Prostate gland (tissue), 2 donors: ENCODE results near the gene SPOCK1. TPM values are rescaled to one million over a fixed set of nuclear protein-coding genes. Genes with fewer than 3 reads are reported as not detected.

Experiments
- DNase-seq: peaks from one replicate; pipeline ENCODE4 v3.0.0-alpha.2; 2019; ENCODE audit warnings: low spot score
- H3K27ac ChIP-seq, 2 donors: fragments of 200-600 bp; sonication (generic); 2 replicates each; pipeline ENCODE4 v1.5.1; 2017 to 2019
- H3K27me3 ChIP-seq: fragments of 200-600 bp; sonication (generic); replicated peaks from 2 replicates; pipeline ENCODE4 v1.5.1; 2019; ENCODE audit not compliant: insufficient read depth
- H3K36me3 ChIP-seq, 2 donors: fragments of 200-600 bp; sonication (generic); 1 replicate in 1 of 2; 2 replicates in 1 of 2; pipeline versions ENCODE4 v1.5.1 to v1.8.1; 2017 to 2019
- H3K4me1 ChIP-seq: fragments of 200-600 bp; sonication (generic); replicated peaks from 2 replicates; pipeline ENCODE4 v1.5.1; 2019
- H3K4me3 ChIP-seq, 2 donors: fragments of 200-600 bp; sonication (generic); 2 replicates each; pipeline ENCODE4 v1.5.1; 2017 to 2019
- H3K9me3 ChIP-seq: fragments of 200-600 bp; sonication (generic); 2 replicates; pipeline ENCODE4 v1.5.1; 2017
- CTCF ChIP-seq, 4 experiments: fragments of 200-600 bp in 2 of 4; fragments of 450-650 bp in 2 of 4; sonication (generic) in 2 of 4; IDR thresholded peaks; 1 replicate in 3 of 4; 2 replicates in 1 of 4; pipeline ENCODE4 v1.5.1; 2016 to 2019; ENCODE audit warnings: antibody characterized with exemption in 4 of 4, mild to moderate bottlenecking in 2 of 4, moderate library complexity in 2 of 4
- POLR2A ChIP-seq: fragments of 450-650 bp; IDR thresholded peaks from one replicate; pipeline ENCODE4 v1.6.1; 2016; ENCODE audit warnings: antibody characterized with exemption, mild to moderate bottlenecking
- POLR2AphosphoS5 ChIP-seq: sonication (generic); formaldehyde crosslinking; IDR thresholded peaks from one replicate; pipeline ENCODE4 v1.6.1; 2017; ENCODE audit warnings: antibody characterized with exemption
- WGBS: methylation state at CpG from one replicate; pipeline ENCODE4 v1.1.5; 2018; 5-methylcytosine and 5-hydroxymethylcytosine counted together
- intact Hi-C: fragments of 100-400 bp; cut with DNase I; formaldehyde crosslinking; loops from one replicate; pipeline ENCODE4 v1.14.2; 2022
- total RNA-seq, 2 donors: library from RNA; depleted of rRNA; stranded (reverse); fragments of >200 nt; gene quantifications; one replicate each; pipeline ENCODE4 v1.1.0, GENCODE V29; 2016

The SPOCK1 gene
- total RNA-seq, 2 donors from 2014 or later: 89.4 to 92.9 TPM

GRCh38 chr5:137510671-137511070 is 11.5 kb upstream of the SPOCK1 start:
- H3K4me1 ChIP-seq: no peaks in the 10 kb centered on the region
- no peak overlapping the region for H3K4me3 ChIP-seq
- intact Hi-C loops: no loop called here
- H3K36me3 ChIP-seq: no peaks in the 10 kb centered on the region
- no peak for DNase-seq
- no peaks in the 10 kb centered on the region for H3K9me3 ChIP-seq
- WGBS: 94% methylated on average over 1 of the region's 1 CpG
- no peaks in the 10 kb centered on the region for H3K27me3 ChIP-seq
- H3K27ac ChIP-seq: no peak overlapping the region
- TF ChIP-seq POLR2AphosphoS5 (no peak), POLR2A (no peak), CTCF (IDR thresholded peaks at IDR 0.05) (no peak)

- H3K4me1 ChIP-seq: no peaks in the 10 kb centered on the region
- H3K4me3 ChIP-seq: no peak overlapping the region
- H3K27ac ChIP-seq: no peak overlapping the region
- TF ChIP-seq CTCF (IDR thresholded peaks at IDR 0.05): no peak
- TF ChIP-seq POLR2AphosphoS5: no peak
- no peak for TF ChIP-seq POLR2A
- intact Hi-C loops: loop anchor here (10.0 kb wide), 1 partner anchor 1262 kb away; no protein-coding TSS in a partner anchor
- no peaks in the 10 kb centered on the region for H3K9me3 ChIP-seq
- 86% methylated on average over 5 of the region's 5 CpGs for WGBS
- DNase-seq: no peak
- no peaks in the 10 kb centered on the region for H3K27me3 ChIP-seq
- no peaks in the 10 kb centered on the region for H3K36me3 ChIP-seq
Measured at GRCh38 chr5:137507150-137507549, 8.0 kb upstream of the SPOCK1 start.

- Histone ChIP-seq H3K27ac (no peak overlapping the region), H3K4me1 (no peaks in the 10 kb centered on the region), H3K27me3 (no peaks in the 10 kb centered on the region), H3K4me3 (no peak overlapping the region), H3K36me3 (no peaks in the 10 kb centered on the region), H3K9me3 (no peaks in the 10 kb centered on the region)
- 76% methylated on average over 4 of the region's 4 CpGs for WGBS
- intact Hi-C loops: loop anchor here (10.0 kb wide), 1 partner anchor 1261 kb away; no protein-coding TSS in a partner anchor
- TF ChIP-seq CTCF (IDR thresholded peaks at IDR 0.05) (no peak), POLR2A (no peak), POLR2AphosphoS5 (no peak)
- no peak for DNase-seq
Measured at GRCh38 chr5:137506296-137506695, 7.2 kb upstream of the SPOCK1 start.

- no peak overlapping the region for H3K27ac ChIP-seq
- no peak for DNase-seq
- H3K4me1 ChIP-seq: no peaks in the 10 kb centered on the region
- TF ChIP-seq POLR2AphosphoS5 (no peak), POLR2A (no peak), CTCF (IDR thresholded peaks at IDR 0.05) (no peak)
- intact Hi-C loops: loop anchor here (5.0 to 10.0 kb wide), 2 partner anchors 703 to 1260 kb away; no protein-coding TSS in a partner anchor
- no peaks in the 10 kb centered on the region for H3K27me3 ChIP-seq
- H3K9me3 ChIP-seq: no peaks in the 10 kb centered on the region
- H3K4me3 ChIP-seq: no peak overlapping the region
- no peaks in the 10 kb centered on the region for H3K36me3 ChIP-seq
Measured at GRCh38 chr5:137504916-137505315, 5.8 kb upstream of the SPOCK1 start.

- intact Hi-C loops: loop anchor here (5.0 to 10.0 kb wide), 2 partner anchors 701 to 1259 kb away; no protein-coding TSS in a partner anchor
- Histone ChIP-seq H3K36me3 (no peaks in the 10 kb centered on the region), H3K4me3 (no peak overlapping the region), H3K27me3 (no peaks in the 10 kb centered on the region), H3K27ac (no peak overlapping the region), H3K4me1 (no peaks in the 10 kb centered on the region), H3K9me3 (no peaks in the 10 kb centered on the region)
- DNase-seq: no peak
- TF ChIP-seq CTCF (IDR thresholded peaks at IDR 0.05) (no peak), POLR2AphosphoS5 (no peak), POLR2A (no peak)
Measured at GRCh38 chr5:137503456-137503855, 4.3 kb upstream of the SPOCK1 start.
